Nephron progenitor cell (in vitro differentiated cells): ENCODE measurements around the gene DOCK11.

Source experiments
- DNase-seq: peaks from one replicate; pipeline ENCODE4 v3.0.0; 2021
- H3K27ac Mint-ChIP-seq: 2 replicates; pipeline ENCODE4 v1.8.0; 2021; ENCODE audit warnings: mild to moderate bottlenecking, moderate library complexity, mixed read lengths
- H3K27me3 Mint-ChIP-seq: 2 replicates; pipeline ENCODE4 v1.8.0; 2021; ENCODE audit warnings: mild to moderate bottlenecking, low read depth, mixed read lengths; ENCODE audit not compliant: poor library complexity
- H3K36me3 Mint-ChIP-seq: 2 replicates; pipeline ENCODE4 v1.8.0; 2021; ENCODE audit warnings: low read depth, mixed read lengths
- H3K4me1 Mint-ChIP-seq: 2 replicates; pipeline ENCODE4 v1.8.0; 2021; ENCODE audit warnings: mixed read lengths
- H3K4me3 Mint-ChIP-seq: 2 replicates; pipeline ENCODE4 v1.8.0; 2021; ENCODE audit warnings: mild to moderate bottlenecking, moderate library complexity, mixed read lengths
- H3K9me3 Mint-ChIP-seq: 2 replicates; pipeline ENCODE4 v1.8.0; 2021; ENCODE audit warnings: mild to moderate bottlenecking, moderate library complexity, mixed read lengths
- CTCF ChIP-seq: fragments of 200-600 bp; sonication (generic); IDR thresholded peaks from 2 replicates; pipeline ENCODE4 v1.5.0; 2021; ENCODE audit warnings: antibody characterized with exemption

Gene DOCK11

GRCh38 chrX:118552121-118552900 is 56.7 kb downstream of the DOCK11 start:
- TF ChIP-seq CTCF = no peak
- H3K36me3 Mint-ChIP-seq = peaks cover 31% of the 10 kb centered on the region
- no peak overlapping the region for H3K27ac Mint-ChIP-seq
- H3K4me1 Mint-ChIP-seq = peaks cover 10% of the 10 kb centered on the region
- peaks cover 45% of the 10 kb centered on the region for H3K9me3 Mint-ChIP-seq
- DNase-seq = no peak
- no peaks in the 10 kb centered on the region for H3K27me3 Mint-ChIP-seq
- H3K4me3 Mint-ChIP-seq = no peak overlapping the region

GRCh38 chrX:118553042-118553710 is 57.6 kb downstream of the DOCK11 start:
- Mint-ChIP-seq H3K27ac (no peak overlapping the region), H3K4me3 (no peak overlapping the region), H3K4me1 (peaks cover 8% of the 10 kb centered on the region), H3K36me3 (peaks cover 31% of the 10 kb centered on the region), H3K27me3 (no peaks in the 10 kb centered on the region), H3K9me3 (peaks cover 44% of the 10 kb centered on the region)
- DNase-seq = no peak
- TF ChIP-seq CTCF = no peak

- Mint-ChIP-seq H3K27ac (no peak overlapping the region), H3K9me3 (peaks cover 42% of the 10 kb centered on the region), H3K27me3 (no peaks in the 10 kb centered on the region), H3K36me3 (peaks cover 31% of the 10 kb centered on the region), H3K4me1 (no peaks in the 10 kb centered on the region), H3K4me3 (no peak overlapping the region)
- no peak for TF ChIP-seq CTCF
- no peak for DNase-seq
Observed at GRCh38 chrX:118554511-118554910, 58.9 kb downstream of the DOCK11 start.

GRCh38 chrX:118558926-118559325 is 63.3 kb downstream of the DOCK11 start:
- no peak overlapping the region for H3K27ac Mint-ChIP-seq
- peaks cover 35% of the 10 kb centered on the region for H3K9me3 Mint-ChIP-seq
- no peak for TF ChIP-seq CTCF
- no peak for DNase-seq
- H3K4me3 Mint-ChIP-seq = no peak overlapping the region
- peaks cover 14% of the 10 kb centered on the region for H3K4me1 Mint-ChIP-seq
- H3K27me3 Mint-ChIP-seq = peaks cover 2% of the 10 kb centered on the region
- H3K36me3 Mint-ChIP-seq = peaks cover 37% of the 10 kb centered on the region

- Mint-ChIP-seq H3K9me3 (peaks cover 32% of the 10 kb centered on the region), H3K4me3 (no peak overlapping the region), H3K27ac (no peak overlapping the region), H3K4me1 (peaks cover 14% of the 10 kb centered on the region), H3K27me3 (peaks cover 2% of the 10 kb centered on the region), H3K36me3 (peaks cover 32% of the 10 kb centered on the region)
- DNase-seq = no peak
- TF ChIP-seq CTCF = no peak
Observed at GRCh38 chrX:118560489-118560888, 64.9 kb downstream of the DOCK11 start.
